ENCODE data around the gene MARCKSL1. TPM values are rescaled to one million over a fixed set of nuclear protein-coding genes. Genes with fewer than 3 reads are reported as not detected.

MARCKSL1 gene
- total and polyA plus RNA-seq, 2 of the 13 experiments (the other 11 are each of a cell fraction or from before 2014, with no cell fraction given): 81.9 to 155 TPM

- no peak for TF ChIP-seq ZHX1 (CRISPR knock-in tag; IDR thresholded peaks at IDR 0.05; ENCODE audit: low read depth)
- TF ChIP-seq ZNF562 (CRISPR knock-in tag; IDR thresholded peaks at IDR 0.05; ENCODE audit: borderline replicate concordance): no peak
- TF ChIP-seq ZBTB21 (CRISPR knock-in tag; IDR thresholded peaks at IDR 0.05): no peak
- TF ChIP-seq ZNF687 (CRISPR knock-in tag; IDR thresholded peaks at IDR 0.05): no peak
- TF ChIP-seq TFDP1 (CRISPR knock-in tag; IDR thresholded peaks at IDR 0.05; ENCODE audit: borderline replicate concordance): no peak
- TF ChIP-seq ZNF275 (CRISPR knock-in tag; IDR thresholded peaks at IDR 0.05; ENCODE audit: borderline replicate concordance): no peak
- TF ChIP-seq ZC3H13 (CRISPR knock-in tag; IDR thresholded peaks at IDR 0.05): no peak
- peak; percentile 57 for TF ChIP-seq FOXP4 (CRISPR knock-in tag; IDR thresholded peaks at IDR 0.05)
- TF ChIP-seq ZNF891 (CRISPR knock-in tag; IDR thresholded peaks at IDR 0.05): no peak
- no peak for TF ChIP-seq ZNF639 (CRISPR knock-in tag; conservative IDR thresholded peaks at IDR 0.05)
Observed at GRCh38 chr1:32311709-32312393, 24.2 kb downstream of the MARCKSL1 start (continued).

Measured in HepG2 (cell line).